Activated CD8-positive, alpha-beta memory T cell treated with anti-CD3 and anti-CD28 coated beads for 24 hours (primary cell): Measurements from ENCODE around the gene PAPSS1.
A peak's percentile ranks its signal among the peaks of the same experiment; 100 is the strongest.
"Not testable (repeated sequence)": the region's sequence is repeated elsewhere in the genome, so short reads cannot be mapped to it uniquely, and the experiment has no call there.

Experiments used
- DNase-seq: peaks from one replicate; pipeline ENCODE4 v3.0.0-alpha.2; 2020

Gene PAPSS1

DNA sequence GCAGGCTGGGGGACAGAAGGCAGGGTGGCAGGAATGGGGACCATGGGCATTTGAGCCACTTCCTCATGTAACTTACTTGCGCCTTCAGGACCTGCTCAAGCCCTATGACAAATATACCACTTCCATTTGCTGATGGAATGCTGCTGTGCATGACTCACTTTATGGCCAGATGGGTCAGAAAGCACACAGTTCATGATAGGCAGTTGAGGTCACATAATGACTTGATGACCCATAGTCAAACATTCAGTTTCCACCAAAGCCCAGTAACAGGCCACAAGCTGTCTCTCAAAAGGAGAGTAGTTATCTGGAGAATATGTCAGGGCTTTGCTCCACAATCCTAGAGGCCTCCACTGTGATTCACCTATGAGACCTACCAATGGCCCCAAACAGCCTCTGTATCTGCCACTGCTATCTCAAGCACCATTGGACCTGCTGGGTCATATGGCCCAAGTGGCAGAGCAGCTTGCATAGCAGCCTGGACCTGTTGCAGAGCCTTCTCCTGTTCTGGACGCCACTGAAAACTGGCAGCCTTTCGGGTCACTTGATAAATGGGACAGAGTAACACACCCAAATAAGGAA, 5.3 kb upstream of the PAPSS1 start:
- no peak for DNase-seq

DNA sequence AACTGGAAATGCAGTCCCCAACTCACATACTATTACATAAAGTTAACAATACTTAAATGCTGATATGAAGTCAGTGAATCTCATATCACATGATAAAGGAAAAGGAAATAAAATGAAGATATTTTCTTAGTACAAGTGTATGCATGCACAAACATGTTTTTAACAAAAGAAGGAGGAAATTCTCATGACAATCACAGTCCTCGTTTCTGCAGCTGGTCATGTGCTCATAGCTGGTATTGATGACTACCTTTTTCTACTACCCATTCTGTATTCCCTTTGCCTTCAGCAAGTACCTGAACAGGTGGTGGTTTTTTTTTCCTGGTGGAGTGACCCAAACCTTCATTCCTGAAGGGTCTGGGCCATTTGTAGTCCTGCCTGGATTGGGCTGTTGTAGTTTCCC, 3.3 kb upstream of the PAPSS1 start:
- not testable (repeated sequence) for DNase-seq

DNA sequence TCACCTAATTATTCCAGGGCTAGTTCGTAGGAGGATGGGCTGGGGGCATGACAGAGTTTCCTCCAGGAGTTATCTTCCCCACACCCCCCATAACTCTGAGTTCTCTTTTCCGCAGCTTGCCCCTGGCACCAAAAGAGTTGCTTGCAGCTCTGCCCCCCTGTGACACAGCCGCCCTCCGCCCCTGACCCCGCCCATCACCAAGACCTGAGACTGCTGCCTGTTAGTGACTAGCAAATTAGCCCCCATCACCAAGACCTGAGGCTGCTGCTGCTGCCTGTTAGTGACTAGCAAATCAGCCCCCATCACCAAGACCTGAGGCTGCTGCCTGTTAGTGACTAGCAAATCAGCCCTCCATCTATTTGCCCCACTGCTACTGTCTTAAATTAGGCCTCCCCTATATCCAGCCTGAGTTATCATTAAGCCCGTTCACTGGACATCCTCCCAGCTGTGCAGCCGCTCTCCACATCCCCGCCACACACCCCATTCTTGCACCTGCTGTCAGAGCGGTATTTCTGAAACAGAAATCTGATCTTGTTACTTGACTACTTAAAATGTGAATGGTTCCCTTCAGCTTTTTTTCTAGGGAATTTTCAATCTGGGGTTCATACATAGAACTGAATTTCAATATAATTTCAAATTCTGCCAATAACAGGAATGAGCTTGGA, 1.5 kb upstream of the PAPSS1 start:
- DNase-seq = peak; percentile 80

DNA sequence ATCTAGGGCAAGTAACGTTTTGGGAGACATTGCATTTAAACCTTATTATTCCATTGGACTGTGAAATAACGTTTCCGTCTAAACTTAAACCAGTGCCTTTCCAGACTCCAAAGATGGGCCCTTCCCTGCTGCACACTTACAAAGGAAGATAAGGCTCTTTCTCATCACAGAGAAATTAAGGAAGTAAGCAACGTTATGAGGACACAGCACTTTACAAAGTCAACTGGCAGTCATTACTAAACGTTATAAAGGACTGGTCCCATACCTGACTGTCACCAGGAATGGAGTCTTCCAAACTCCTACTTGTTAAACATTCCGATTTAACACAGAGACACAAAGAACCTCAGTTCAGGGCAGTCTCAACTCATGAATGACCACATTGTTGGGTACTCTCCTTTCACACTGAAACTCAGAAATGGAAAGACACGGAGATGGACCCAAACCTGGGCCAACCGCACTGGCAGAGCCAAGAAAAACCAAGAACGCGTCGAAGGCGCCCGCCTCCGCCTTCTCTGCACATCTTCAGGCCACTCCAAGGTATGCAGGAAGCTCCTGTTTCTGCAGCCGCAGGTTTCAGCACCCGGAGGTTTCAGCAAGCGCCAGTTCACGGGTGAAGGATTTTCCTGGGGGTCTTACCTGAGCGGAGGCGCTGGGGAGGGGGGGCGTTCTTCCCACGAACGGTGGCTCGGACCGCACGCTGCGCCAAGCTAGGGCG, 670 bp downstream of the PAPSS1 start:
- no peak for DNase-seq

DNA sequence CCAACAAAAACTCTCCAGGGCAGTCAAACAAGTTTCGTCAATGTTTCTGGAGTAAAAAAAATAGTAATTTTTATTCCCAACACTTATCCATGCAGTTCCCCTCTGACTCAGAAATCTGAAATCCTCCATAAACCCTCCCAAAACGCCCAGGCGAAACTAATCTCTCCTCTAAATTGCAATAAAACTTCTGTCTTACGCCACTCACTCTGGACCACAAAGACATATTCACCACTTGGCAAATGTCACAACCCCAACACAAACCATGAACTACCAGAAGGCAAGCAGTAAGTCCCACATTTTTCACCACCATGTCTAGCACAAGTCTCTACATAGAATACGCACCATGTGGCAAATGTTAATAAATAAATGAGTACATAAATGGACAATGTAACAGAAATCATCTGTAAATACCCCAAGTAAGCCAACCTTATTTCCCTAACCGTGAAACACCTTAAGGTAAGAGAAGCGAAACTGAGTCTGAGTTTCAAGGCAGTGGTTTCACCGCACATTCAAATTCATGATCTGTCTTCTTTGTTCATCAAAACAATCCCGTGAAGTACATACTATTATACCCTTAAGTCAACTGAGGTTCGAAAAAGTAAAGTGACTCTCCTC, 1.6 kb downstream of the PAPSS1 start:
- no peak for DNase-seq

DNA sequence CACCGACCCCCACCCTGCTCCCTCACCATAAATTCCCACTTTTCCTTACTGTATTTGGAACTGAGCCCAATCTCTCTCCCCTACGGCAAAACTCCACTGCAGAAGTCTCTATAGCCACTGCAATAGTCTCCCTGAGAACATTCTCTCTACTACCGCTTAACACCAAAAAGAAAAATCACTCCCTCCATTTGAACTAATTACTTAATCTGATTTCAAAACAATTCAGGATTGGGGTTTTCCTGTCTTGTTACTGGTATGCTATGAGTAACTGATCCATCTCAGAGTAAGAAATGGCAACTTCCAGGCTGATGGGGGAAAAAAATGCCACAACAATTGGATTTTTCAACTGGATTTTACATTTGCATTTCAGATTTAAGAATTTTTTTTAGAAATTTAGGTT, 5.8 kb downstream of the PAPSS1 start:
- no peak for DNase-seq

DNA sequence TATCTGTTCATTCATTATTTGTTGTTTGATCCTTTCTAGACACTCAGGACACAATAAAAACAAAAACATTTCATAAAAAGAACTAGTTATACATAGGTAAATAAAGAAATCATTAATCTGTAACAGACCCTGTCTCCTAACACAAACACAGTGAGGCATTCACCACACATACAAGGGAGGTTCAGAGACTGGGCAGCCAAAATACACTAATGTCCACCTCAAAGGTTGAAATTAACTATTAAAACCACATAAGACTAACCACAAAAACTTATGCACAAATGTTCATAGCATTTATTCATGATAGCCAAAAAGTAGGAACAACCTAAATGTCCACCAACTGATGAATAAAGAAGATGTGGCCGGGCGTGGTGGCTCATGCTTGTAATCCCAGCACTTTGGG, 7.8 kb downstream of the PAPSS1 start:
- DNase-seq = no peak

DNA sequence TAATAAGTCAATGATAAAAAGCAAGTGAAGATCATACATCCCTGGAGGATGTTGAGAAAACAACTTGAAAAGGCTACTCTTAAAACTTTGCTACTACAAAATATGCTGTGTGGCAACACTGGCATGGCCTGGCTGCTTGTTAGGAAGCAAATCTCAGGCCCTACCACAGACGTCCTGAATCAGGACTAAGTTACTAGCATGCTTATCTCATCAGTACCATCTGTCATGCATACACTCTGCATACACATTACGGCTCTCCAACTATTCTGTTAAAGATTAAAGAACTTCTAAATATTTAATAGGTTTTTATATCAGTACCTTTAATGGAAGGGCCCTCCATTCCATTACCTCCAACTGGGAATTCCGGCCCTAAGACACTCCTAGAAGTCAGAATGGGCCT, 8.2 kb downstream of the PAPSS1 start:
- no peak for DNase-seq

DNA sequence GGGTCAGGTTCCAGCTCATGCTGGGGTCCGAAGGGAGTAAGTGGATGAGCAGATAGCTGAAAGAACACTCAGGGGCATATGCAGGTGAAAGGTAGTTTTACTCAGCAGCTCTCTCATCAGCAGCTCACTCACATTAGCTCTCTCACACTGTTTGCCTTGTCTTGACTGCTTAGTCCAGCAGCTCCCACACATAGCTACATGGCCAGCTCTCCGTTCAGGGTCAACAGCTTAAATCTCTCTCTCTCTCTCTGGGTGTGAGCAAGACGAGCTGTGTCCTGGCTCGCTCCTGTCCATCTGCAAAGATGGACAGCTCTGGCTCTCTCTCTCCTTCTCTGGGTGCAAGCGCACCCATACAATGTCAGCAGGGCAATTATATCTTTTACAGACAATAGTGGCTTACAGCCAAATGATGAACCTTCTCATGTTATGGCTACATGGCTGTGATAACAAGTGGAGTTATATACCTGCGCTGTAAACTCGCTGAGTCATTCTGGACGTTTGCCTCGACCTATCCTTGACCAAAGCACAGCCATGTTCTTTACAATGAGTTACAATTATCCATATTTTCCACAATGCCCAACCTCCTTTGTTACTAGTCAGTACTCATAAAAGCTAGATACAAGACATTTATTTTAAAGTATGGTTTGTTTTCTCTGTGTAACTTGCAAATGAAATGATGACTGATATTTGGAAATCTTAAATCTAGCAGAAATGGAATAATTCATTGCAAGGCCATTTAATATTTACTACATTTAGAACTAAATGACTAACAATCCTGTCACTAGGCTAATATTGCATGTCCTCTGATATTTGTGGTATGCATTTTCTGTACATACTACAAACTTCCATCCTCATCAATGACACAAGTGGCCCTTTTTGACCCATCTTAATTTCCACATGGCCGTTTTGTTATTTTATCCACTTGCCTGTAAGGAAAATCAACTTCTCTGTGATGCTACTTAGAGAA, 9.3 kb downstream of the PAPSS1 start:
- DNase-seq = no peak

DNA sequence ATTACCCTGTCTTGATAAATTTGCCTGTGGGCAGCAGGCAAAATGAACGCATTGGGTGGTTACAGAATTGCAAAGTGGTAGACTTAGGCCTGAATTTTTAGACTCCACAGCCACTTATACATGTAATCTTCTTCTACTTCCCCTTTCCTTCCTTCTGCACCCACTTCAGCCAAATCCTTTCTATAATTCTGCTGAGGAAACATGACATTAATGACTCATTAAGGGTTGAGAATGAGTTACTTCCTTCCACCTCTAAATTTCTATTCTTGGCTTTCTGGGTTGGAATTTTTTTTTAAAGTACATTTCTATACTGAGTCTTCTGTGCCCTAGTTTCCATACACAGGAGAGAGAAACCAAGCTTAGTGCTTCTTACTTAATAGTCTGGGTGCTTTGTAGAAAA, 10.1 kb downstream of the PAPSS1 start:
- no peak for DNase-seq

DNA sequence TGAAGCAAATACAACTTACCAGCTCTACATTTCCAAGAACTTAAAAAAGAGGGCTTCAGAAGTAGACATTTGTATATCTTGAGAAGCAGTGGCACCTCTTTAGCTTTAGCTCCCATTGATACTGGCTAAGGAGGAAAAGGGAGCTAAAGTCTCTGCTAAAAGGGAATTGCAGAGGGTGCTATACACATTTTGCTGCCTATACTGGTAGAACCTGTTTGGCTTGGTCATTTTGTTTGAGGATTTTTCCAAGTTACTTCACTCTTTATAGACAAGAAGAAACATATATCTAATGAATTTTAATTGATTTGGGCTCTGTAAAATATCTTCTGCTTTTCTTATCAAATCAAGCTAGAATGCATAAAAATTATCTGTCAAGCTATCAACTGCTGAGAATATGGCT, 11.8 kb downstream of the PAPSS1 start:
- no peak for DNase-seq

DNA sequence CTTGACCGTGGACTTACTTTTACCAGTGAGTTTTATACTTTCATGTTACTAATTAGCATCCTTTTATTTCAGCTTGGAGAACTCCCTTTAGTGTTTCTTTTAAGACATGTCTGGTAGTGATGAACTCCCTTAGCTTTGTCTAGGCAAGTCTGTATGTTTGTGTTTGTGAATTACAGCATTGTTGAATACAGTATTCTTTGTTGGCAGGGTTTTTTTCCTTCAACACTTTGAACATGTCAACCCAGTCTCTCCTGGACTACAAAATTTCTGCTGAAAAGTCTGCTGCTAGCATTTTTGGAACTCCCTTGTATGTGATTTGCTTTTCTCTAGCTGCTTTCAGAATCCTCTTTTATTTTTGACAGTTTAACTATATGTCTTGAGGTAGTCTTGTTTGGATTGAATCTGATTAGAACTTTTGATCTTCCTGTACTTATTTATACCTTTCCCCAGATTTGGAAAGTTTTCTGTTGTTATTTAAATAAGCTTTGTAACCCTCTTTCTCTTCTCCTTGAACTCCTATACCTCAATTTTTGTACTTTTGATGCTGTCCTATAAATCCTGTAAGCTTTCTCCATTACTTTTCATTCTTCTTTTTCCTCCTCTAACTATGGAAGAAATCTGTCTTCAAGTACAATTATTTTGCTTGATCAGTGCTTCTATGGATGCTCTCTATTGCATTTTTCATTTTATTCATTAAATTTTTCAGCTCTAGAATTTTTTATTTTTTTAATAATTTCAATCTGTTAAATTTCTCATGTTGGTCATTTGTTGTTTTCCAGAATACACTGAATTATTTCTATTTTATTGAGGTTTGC, 14.1 kb downstream of the PAPSS1 start:
- DNase-seq = no peak

DNA sequence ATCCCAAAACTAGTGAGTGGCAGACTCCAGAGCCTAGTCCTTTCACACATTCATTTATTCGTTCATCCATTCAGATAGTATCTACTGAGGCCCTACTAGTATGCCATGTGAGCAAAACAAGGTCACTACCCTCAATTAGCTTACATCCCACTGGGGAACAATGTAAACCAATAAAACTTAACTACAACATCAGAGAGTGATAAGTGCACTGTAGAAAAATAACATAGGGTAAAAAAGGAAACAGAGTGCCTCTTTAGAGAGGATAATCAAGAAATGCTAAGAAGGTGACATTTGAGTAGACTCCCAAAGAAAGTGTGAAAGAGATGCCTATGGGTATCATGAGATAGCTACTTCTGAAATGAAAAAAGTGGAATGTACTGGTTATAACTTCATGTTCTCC, 18.5 kb downstream of the PAPSS1 start:
- DNase-seq = no peak

DNA sequence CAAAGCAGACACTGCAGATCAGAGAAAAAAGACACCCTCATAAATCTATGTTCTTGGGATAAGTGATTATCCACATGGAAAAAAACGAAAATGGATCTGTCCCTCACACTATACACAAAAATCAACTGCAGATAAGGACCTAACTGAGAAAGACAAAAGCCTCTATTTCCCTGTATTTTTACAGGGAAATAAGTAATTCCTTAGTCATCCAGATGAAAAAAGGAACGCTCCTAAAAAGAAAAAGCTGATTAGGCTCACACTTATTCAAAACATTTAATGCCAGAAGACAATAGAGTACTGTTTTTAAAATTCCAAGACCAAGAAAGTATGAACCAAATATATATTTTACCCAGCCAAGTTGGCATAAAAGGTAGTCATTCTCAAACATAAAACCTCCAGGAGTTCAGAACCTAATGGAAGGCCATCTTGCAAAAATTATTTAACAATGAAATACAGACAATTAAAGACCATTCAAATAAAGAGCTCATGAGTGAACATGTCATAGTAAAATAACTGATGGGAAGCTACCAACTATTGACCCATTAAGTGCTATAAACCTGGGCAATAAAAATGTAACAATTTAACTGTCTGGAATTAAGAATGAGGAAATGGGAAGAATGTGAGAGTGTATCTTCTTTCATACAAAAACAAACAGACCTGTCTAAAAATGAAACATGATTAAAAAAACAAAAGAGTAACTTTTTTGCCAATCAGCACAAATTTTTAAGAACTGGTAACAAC, 20.4 kb downstream of the PAPSS1 start:
- DNase-seq = no peak

DNA sequence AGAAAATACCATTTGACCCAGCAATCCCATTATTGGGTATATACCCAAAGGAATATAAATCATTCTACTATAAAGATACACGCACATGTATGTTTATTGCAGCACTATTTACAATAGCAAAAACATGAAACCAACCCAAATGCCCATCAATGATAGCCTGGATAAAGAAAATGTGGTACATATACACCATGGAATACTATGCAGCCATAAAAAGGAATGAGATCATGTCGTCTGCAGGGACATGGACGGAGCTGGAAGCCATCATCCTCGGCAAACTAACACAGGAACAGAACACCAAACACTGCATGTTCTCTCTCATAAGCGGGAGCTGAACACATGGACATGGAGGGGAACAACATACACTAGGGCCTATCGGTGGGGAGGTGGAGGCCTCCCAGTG, 23.8 kb downstream of the PAPSS1 start:
- not testable (repeated sequence) for DNase-seq

DNA sequence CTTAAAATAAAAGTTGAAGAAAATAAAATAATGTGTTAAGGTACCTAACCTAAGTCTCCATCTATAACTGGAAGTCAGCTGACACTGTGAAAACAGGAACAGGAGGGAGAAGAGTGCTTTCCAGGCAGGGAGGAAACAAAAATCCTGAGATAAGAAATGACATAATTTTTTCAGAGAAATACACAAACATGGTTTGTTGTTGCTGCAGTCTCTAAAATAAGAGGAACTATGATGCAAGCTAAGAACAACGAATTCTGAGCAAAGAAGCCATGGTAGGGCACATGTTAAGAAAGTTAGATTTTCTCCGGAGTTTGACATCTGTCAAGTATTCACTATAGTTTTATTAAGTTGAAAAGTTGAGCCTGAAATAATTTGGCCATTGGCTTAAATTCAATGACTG, 26.9 kb downstream of the PAPSS1 start:
- no peak for DNase-seq

DNA sequence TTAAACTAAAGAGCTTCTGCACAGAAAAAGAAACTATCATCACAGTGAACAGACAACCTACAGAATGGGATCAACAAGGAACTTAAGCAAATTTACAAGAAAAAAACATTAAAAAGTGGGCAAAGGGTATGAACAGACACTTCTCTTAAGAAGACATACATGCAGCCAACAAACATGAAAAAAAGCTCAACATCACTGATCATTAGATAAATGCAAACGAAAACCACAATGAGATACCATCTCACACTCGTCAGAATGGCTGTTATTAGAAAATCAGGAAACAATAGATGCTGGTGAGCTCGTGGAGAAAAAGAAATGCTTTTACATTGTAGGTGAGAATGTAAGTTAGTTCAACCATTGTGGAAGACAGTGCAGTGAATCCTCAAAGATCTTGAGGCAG, 27.8 kb downstream of the PAPSS1 start:
- DNase-seq = no peak

DNA sequence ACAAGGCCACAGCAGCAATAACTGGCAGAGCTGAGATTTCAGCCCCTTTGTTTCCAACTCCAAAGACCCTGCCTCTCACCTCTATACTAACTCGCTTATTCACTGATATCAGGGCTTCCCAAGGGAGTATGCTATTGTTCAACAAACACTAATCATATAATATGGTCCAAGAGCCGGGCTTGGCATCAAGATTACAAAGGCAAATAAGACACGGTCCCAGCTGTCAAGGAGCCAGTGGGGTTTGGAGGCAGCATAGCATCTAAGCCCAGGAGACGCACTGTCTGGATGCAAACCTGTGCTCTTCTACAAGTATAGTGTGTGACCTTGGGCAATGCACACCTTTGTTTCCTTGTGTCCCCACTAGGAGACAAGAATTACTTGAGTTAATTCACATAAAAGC, 28.7 kb downstream of the PAPSS1 start:
- DNase-seq = no peak

DNA sequence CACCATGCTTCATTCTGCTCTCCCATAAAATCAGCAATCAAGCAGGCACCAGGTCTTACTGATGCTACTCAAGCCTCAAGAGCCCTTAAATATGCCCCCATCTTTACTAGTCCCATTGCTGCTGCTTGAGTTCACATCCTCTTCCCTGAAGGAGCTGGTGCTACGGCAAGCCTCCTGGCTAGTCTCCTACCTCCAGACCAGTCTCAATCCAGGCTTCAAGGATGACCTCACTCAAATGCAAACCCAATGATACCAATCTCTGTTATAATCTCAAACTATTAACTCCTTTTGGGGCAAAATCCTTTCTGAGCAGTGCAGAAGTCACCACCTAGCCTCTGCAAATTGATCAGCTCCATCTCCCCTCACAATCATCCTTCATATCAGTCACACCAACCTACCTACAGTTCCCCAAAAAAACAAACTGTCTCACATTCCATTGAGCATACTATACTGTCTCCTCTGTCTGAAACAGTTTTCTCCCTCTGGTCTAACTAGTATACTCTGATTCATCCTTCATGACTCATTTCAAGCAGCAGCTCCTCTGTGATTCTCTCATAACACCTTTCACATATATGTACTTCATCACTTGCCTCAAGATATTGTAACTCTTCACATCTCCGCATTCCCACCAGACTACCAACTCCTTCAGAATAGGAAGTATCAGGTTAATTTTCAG, 30.0 kb downstream of the PAPSS1 start:
- no peak for DNase-seq

DNA sequence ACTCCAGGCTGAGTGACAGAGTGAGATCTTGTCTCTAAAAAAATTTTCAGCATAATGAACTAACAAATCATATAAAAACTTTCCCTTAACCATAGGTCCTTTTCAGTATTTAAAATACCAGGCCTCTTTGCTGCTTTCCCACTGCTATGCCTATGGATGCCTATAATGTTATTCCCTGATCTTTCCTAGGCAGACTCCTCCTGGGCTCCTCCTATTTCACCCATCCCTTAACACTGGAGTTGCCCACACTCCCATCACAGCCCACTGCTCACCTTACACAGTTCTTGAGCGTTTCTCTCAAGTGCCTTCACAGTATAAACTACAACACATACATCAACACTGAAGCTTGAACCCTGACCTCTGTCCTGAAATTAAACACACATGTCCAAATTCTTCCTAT, 31.6 kb downstream of the PAPSS1 start:
- DNase-seq = no peak

DNA sequence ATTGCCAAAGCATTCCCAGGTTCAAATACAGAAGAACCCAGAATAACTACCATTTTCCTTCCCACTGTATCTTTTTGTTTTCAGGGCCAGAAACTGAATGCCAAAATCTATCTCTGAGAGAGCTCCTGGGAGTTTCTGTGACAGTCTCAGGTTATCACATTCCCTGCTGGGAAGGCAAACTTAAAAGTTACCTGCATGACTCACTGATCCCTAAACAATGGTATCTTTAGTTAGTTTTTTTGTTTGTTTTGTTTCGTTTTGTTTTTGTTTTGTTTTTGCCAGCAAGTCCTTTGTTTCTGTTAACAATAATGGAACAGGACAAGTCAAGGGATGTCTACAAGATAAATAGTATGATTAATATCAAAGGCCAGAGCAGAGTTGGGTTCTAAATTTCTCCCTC, 34.3 kb downstream of the PAPSS1 start:
- no peak for DNase-seq
